Measurements from ENCODE around the gene ECI2.
"Not testable (repeated sequence)": the region's sequence is repeated elsewhere in the genome, so short reads cannot be mapped to it uniquely, and the experiment has no call there.

ECI2 gene

DNA sequence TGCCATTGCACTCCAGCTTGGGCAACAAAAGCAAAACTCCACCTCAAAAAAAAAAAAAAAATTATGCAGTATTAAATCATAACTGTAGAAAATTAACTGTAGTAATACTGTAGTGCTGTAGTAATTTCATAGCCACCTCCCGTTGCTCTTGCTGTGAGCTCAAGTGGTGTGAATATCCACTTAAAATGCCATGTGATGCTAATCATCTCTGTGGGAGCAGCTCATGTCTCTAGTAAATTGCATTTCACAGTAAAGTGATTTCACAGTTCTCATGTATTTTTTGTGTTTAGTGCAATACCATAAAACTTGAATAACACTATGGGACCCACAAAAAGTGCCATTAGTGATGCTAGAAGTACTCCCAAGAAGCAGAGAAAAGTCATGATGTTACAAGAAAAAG is 42.1 kb downstream of the ECI2 start:
- no peak for DNase-seq

DNA sequence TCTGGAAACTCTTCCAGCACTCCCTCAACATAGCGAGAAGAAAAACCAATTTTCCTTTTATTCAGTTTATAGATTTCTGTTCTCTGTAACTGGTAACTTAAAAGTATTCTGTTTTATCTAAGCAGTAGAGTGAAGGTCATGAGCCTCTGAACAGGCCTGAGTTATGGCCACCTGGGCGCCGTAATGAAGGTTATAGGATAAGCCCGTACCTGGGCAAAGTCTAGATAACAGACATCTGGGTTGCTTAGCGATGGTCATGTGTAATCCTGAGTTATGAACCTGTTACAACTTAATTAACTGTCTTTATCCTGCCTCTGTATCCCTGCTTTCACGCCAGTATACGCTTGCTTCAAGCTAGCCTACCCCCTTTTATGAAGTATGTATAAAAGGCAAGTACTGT is 43.4 kb downstream of the ECI2 start:
- no peak for DNase-seq

DNA sequence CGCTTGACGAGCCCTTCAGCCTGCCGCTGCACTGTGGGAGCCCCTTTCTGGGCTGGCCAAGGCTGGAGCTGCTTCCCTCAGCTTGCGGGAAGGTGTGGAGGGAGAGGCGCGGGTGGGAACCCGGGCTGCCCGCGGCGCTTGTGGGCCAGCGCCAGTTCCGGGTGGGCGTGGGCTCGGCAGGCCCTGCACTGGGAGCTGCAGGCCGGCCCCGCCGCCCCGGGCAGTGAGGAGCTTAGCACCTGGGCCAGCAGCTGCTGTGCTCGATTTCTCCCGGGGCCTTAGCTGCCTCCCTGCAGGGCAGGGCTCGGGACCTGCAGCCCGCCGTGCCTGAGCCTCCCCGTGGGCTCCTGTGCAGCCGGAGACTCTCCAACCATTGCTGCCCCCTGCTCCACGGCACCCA is 45.3 kb downstream of the ECI2 start:
- DNase-seq, result not testable (repeated sequence)

DNA sequence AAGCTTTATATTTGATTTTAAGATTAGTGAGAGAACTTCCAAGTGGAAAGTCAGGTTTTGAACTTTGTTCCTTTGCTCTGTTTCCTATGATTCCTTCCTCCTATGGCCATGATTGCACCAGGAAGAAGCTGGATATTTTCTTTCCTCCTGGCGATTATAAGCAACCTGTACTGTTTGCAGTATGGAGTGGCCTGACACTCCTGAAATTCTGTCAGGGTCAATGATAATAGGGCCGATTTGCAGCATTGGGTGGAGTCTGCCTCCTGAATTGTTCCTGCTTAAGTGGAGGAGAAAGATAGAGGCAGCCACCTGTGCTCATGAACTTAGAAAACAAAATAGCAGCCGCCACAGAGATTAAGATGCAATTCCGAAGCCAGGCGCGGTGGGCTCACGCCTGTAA is 46.7 kb downstream of the ECI2 start:
- no peak for DNase-seq

DNA sequence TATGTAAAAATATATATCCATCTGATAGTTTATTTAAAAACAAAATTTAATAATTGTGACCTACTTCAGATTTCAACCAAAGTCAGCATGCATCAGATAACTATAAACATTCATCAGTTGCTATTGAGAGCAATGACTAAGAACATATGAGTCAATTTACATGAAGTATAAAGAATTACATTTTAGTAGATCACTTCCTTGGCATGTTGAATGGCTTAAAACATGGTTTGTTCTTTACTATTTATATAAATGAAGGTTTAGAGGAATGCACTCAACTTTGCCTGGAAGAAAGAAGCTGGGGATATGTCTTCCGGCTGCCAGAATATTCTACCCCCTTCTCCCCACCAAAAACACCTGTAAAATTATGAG is 50.1 kb downstream of the ECI2 start:
- no peak for DNase-seq

DNA sequence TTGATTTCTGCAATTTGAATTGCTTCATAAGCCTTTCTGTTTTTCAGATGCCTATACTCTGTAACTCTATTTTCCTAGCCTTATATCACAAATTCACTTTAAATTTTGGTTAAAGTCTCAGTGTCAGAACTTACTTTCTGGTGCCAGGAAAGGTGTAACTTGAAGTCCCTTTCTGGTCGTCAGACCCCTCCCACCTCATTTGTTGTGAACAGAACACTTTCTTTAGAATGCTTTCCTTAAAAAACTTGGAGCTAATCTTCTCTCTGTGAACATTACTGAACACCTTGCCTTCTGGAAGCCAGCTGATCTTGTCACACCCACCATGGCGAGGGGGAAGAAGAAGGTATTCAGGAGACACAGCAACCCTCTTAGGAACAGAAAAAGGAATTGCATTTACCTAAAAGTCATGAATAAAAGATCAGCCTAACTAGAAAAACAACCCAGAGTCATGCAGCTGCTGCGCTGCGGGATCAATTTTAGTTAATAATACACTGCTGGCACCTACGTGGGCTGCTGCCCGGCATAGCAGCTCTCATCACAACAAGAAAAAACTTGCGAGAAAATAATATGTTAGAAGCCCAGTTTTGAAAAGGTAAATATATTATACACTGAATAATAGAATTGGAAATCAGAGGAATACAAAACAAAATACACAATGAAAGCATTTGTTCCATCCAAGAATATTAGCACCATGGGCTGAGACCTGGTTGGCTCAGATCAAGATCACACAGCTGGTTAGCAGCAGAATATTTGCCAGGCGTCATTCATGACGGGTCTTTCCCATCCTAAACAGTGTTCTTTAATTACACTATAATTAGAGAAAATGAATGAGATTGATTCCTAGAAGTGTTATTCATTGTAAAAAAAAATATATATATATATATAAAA is 50.7 kb downstream of the ECI2 start:
- DNase-seq, result no peak

DNA sequence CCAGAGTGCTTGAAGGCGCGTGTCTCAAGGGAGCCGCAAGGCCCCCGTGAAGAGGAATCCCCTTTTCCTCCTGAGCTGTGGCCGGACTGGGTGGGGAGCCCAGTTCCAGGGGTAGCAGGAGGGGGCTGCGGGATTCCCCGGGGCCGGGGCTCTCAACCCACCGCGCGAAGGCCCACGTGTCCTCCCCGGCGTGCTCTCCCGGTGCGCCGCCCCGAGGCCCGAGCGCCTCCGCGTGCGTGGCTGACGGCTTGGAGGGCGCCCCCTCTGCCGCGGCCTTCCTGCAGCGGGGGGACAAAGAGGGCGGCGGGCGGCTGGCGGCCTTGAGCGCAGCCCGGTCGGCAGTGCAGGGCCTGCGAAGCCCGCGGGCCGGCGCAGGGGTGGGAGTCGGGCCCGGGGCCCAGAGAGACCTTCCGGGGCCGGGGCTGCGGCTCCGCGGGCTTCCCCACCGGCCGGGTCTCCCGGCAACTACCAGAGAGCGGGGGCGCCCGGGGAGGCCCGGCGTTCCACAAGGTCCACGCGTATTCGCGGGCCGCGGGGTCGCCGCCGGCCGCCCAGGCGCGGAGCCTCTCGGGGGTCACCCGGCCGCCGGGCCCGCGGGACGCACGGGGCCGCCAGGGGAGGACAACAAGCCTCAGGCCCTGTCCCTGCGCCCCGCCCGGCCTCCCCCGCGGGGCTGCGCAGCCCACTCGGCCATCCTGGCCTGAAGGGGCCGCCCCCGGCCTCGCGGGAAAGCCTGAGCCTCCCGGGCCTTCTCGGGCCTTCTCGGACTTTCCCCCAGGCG is 56.5 kb downstream of the ECI2 start, which contains the start of gene FAM217A:
Gene FAM217A, minus strand, starts transcription at position 447 of the 781 bp plus-strand sequence. CDS start 1,723 bp downstream, outside the sequence.
- DNase-seq, result no peak

DNA sequence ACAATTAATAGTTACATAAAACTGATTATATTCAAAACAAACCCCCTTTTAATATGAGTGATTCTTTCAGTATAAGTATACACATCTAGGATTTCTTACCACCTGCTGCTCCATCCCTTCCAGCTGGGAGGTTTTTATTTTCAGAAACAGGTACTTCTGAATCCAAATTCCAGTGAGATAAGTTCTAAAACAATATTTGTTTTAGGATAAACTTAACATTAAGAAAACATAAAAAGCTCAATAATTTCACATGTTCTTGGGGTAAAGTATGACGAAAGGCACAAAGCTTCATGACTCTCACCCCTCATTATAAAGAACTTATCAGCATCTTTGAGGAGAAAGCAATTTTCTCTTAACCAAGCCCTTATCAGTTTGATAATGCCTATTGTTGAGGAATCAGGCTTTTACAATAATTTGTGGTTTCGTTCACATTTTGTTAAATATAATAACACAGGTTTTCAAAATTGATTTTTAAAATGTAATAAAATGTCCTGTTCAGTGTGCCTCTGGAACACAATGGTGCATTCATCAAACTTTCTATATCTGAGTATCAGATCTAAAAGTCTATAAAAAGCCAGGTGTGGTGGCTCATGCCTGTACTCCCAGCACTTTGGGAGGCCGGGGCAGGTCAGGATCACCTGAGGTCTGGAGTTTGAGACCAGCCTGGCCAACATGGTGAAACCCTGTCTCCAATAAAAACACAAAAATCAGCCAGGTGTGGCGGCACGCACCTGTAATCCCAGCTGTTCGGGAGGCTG is 60.7 kb downstream of the ECI2 start:
- DNase-seq, result no peak

DNA sequence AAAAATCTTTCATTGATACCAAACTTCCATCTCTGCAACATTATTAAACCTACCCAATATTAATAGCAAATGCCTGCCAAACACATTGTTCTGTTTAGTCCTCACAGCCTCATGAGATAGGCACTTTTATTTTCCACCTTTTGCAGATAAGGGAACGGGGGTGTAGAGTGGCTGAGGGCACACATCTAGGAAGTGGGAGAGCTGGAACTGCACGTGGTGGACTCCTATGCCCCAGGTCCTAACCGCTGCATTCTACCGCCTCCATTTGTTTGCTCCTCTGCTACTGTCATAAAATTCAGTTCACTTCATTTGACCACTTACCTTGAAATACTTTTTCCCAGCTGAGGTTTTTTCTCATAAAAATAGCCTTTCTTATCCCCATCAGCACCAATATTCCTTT is 64.0 kb downstream of the ECI2 start:
- DNase-seq, result no peak

DNA sequence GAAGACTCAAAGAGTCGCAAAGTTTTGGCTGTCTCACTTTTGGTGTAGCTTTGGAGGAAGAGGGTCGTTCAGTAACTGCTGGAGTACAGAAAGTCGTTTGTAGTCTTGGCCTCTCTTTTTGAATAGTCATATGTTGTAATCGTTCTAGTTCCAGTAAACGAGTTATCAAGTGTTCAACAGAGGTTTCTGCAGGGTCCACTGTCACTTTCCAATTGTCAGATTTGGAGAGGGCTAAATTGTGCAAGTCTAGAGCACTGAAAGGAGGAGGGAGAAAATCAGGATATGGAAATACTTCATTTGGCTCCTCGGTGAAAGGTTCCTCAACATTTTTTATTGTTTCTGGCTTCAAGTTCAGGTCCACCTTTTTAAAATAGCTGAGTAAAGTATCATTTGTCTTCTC is 66.2 kb downstream of the ECI2 start:
- DNase-seq, result no peak

DNA sequence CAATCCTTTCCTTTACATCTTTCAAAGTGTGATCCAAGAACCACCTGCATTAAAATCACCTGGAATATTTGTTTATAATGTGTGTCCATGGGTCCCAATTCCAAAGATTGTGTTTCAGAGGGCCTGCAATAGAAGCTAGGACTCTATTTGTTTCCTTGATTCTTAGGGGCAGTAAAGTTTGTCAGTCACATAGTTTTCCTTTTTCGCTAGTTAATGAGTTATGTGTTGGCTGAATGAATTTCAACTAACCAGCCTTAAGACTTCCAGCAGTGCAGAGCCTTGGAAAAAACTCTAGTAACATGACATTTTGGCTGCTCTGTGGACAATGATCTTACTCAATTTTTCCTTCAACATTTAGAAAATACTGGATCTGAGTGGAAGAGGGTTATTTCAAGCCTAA is 67.7 kb downstream of the ECI2 start:
- no peak for DNase-seq

DNA sequence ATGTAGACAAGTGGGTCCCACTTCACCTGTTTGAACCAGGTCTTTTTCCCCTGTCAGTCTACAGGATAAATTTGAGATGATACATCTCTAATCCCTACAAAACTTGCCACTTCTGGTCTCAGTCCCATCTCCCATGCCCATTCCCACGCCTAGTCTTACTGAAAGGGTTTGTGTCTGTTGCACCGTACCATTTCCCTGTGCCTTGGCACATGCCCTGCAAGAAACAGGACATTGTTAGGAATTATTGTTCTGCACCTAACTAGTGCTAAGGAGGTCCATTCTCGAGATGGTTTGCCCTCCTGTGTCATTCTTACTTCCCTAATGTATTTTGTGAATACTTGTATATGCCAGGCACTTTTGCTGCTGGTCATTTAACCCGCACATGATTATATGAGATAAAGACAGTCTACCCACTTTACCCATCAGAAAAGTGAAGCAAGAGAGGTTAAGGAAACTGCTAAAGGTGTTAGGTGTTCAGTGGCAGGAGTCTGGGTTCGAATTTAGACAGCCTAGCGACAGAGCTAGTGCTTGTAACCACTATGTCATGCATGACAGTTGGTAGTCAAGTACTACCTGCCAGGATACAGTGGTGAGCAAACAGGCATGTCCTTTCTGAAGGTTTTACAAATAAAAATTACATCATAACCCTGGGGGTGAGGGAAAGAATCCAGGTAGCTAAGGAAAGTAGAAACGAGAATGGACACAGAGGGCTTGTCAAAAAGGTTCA is 69.2 kb downstream of the ECI2 start:
- DNase-seq, result no peak
